Glomerular visceral epithelial cell (primary cell): Measurements from ENCODE around the gene ZNF200.
A peak's percentile ranks its signal among the peaks of the same experiment; 100 is the strongest.
"Not testable (repeated sequence)": the region's sequence is repeated elsewhere in the genome, so short reads cannot be mapped to it uniquely, and the experiment has no call there.

Source experiments
- DNase-seq: peaks from one replicate; pipeline ENCODE4 v3.0.0-alpha.2; 2016; ENCODE audit errors: extremely low spot score

ZNF200 gene, protein sequence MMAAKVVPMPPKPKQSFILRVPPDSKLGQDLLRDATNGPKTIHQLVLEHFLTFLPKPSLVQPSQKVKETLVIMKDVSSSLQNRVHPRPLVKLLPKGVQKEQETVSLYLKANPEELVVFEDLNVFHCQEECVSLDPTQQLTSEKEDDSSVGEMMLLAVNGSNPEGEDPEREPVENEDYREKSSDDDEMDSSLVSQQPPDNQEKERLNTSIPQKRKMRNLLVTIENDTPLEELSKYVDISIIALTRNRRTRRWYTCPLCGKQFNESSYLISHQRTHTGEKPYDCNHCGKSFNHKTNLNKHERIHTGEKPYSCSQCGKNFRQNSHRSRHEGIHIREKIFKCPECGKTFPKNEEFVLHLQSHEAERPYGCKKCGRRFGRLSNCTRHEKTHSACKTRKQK

DNA sequence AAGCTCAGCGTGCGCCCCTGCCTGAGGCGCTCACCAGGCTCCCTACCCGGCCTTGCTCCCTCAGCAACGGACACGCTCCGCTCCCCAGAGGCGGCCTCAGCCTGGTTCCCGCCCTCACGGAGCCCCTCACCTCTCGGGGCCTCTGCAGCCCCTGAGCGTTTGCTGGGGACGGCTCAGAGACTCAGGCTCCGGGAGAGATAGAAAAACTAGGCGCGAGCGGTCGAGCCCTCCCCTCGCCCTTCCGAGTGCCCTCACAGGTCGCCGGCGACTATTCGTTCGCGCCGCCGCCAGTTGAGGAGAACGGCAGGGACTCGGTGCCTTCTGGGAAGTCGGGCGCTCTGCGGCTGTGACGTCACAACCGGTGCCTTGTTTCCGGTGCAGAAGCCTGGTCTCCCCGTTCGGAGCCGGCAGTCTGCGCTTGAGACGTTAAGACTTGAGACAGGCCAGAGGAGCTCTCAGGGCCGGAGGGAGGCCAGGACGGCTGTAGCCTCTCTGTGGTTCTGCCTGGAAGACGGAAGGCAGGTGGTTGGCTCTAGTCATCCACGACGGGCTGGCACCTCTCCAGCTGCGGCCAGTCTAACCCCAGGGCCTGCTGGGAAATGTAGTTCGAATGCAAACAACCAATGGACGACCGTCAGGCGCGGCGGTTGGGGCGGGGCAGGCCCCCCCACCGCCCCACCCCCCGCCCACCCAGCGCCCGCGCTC lies at the start of gene ZNF200:
Gene ZNF200 (minus strand): TSS at position 302 of the 705 bp plus-strand sequence. CDS start 1,403 bp downstream, outside the sequence.
- peak; percentile 91 for DNase-seq

DNA sequence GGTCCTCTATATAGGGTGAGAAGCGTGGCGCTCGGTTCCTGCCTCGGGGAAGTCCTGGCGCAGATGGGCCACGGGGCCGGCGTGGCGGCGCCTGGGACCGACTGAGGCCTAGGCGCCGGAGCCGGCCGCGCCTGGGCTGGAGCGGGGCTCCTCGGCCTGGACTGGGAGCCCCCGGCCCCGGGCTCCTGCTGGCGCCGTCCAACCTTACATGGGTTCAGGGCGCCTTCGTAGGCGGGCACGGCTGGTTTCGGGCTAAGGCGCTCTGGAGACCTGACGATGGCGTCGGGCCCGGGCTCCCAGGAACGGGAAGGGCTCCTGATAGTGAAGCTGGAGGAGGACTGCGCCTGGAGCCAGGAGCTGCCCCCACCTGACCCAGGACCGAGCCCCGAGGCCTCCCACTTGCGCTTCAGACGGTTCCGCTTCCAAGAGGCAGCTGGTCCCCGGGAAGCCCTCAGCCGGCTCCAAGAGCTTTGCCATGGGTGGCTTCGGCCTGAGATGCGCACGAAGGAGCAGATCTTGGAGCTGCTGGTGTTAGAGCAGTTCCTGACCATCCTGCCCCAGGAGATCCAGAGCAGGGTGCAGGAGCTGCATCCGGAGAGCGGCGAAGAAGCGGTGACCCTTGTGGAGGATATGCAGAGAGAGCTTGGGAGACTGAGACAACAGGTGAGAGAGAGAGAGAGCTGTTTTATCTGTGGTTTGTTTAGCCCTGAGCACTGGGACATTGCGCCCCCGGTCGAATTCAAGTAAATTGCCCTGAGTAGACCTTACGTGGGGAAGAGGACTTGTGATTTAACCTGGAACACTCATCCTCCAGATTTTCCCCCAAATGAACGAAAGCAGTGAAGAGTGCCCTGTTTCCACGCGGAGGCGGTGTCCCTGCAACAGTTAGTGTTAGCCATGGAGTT lies 48.8 kb upstream of the ZNF200 start:
- peak; percentile 1 for DNase-seq

DNA sequence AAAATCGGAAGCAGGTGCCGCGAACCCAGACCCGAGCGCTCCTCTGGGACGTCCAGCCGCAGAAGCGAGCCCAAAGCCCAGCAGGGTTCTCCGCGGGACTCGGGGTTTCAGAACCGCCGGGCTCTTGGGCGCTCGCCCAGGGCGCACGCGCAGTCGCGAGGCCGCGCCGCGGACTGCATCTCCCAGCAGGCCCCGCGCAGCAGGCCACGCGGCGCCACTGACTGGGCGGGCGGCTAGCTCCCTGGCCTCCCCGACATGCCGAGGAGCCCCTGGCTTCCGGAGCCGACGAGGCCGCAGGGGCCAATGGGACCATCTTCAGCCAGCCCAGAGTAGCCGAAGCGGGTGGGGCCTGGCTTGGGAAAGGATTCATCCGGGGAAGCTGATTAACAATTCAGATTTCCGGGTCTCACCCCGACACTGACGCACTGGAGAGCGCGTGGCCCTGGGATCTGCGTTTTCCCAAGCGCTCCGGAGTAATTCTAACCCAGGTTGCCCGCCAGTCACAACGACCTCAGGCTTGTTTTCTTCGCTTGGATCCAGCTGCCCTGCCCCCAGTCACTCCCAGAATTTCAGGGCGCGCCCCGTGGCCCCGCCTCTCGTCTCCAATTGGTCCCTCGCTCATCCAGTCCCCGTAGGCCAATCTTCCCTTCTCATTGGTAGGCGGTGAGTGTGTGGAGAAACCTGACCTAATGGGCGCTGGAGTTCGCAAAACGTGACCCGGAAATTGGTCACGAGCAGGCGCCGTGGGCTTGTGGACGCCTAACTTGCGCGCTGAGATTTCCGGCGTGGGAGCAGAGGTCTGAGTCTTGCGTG lies 48.0 kb upstream of the ZNF200 start, which contains the start of gene ZNF263:
Gene ZNF263 (plus strand): TSS at position 762 of the 813 bp plus-strand sequence. CDS start 328 bp downstream, outside the sequence.
- DNase-seq, result peak; percentile 95

DNA sequence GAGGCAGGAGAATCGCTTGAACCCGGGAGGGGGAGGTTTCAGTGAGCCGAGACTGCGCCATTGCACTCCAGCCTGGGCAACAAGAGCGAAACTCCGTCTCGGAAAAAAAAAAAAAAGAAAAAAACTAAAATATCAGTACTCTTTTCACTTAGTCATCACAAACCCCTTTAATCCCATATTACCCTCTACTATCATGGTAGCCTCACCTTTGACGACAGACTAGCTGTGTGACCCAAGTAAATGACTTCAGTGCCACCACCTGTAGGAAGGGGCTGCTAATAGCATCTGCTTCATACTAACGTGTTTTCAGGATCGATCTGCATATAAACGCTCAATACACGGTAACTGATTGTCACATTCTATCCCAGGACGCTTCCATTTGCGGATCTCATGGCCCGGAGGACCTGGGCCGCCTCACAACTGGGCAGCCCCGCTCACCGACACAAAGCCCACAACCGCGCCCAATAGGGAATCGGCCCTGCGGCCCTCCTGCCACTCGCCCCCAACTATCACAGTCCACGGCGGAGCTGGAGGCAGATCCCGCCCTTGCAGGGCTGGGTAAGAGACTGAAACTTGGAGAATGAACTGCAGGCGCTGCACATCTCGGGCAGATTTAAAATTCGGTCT lies 47.3 kb upstream of the ZNF200 start:
- peak; percentile 70 for DNase-seq

DNA sequence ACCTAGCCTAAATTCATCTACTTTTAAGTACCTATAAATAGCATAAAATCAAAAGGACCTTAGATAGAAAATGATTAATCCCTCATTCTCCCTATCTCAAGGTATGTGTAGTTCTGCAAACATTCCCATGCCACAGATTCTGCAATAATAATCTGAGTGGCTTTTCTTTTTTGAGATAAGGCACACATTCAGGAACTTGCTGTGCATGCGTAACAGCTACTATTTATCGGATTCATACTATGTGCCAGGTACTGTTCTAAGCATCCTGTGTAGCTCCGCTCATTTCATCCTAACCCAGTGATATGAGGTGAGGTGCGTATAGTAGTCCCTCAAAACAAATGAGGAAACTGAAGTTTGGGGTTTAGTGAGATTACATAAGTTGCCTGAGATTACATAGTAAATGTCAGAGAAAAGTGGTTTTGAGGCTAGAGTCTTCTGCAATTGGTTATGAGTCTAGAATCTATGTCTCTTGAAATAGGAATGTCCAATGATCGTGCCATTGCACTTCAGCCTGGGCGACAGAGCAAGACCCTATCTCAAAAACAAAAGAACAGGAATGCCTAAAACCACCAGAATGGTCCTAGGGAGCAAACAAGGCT lies 46.4 kb upstream of the ZNF200 start:
- DNase-seq, result no peak

DNA sequence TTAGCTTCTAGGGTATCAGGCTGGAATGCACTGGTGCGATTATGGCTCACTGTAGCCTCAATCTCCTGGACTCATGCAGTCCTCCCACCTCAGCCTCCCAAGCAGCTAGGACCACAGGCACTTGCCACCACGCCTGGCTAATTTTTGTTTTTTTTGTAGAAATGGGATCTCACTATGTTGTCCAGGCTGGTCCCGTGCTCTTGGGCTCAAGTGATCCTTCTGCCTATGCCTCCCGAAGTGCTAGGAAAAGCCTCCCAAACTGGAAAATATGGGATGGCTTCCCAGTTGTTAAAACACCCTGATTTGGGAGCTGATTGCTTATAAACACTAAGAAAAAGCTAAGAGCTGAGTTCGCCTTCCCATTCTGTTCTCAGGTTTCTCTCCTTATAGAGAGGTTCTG lies 41.7 kb upstream of the ZNF200 start:
- no peak for DNase-seq

DNA sequence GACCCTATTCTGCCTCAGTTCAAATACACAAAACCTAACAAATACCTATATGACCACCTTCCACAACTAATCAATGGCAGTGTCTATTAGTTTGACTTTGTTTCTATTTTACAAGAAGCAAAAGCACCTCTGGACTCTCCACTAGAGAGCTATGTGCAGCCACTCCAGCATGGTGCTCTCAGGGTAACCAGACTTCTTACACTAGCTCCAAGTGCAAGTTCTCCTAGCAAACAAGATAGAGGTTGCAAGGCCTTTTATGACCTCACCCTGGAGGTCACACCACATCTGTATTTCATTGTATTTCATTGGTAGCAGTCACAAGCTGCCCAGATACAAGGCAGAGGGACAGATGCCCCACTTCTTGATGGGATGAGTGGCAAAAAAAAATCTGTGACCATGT lies 40.0 kb upstream of the ZNF200 start:
- no peak for DNase-seq

DNA sequence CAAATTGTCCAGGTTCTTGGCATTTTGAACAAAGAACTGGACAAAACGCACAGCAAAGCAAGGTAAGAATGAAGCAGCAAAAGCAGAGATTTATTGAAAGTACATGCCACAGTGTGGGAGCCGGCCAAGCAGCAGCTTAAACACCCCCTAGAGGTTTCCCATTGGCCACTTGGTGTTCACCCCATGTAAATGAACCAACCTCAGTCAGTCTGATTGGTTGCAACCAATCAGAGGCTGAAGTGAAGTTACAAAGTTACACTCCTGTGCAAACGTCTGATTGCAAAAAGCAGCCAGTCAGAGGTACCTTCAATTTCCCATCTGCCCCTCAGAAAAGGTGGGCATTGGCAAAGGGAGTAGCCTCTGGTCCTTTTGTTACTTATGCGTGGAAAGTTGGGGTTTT lies 39.5 kb upstream of the ZNF200 start:
- DNase-seq, result peak; percentile 20

DNA sequence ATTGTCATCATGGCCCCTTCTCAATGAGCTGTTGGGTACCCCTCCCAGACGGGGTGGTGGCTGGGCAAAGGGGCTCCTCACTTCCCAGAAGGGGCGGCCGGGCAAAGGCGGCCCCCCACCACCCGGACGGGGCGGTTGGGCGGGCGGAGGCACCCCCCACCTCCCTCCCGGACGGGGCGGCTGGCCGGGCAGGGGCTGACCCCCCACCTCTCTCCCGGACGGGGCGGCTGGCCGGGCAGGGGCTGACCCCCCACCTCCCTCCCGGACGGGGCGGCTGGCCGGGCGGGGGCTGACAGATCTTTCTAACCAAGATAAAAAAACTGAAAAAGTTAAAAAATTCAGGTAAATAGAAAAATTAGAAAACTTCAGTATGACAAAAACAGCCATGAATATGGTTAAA lies 36.3 kb upstream of the ZNF200 start:
- not testable (repeated sequence) for DNase-seq

DNA sequence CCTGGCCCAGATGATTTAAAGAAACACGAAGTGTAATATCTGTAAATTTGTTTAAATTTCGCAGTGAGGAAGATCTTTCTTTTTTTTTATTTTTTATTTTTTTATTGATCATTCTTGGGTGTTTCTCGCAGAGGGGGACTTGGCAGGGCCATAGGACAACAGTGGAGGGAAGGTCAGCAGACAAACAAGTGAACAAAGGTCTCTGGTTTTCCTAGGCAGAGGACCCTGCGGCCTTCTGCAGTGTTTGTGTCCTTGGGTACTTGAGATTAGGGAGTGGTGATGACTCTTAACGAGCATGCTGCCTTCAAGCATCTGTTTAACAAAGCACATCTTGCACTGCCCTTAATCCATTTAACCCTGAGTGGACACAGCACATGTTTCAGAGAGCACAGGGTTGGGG lies 35.8 kb upstream of the ZNF200 start:
- not testable (repeated sequence) for DNase-seq

DNA sequence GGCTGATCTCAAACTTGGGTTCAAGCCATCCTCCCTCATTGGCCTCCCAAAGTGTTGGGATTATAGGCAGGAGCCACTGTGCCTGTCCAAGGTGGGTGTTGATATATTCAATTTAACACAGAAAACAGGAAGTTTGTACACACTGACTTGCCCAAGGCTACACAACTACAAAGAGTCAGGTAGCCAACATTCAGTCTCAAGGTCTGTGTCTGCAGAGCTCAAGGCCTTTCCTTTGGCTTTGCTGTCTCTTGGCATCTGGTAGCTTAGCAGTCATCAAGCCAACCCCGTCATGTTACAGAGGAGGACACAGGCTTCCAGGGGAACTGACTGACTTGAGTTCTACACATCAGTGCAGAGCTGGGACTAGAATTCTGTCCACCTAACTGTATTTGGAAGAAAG lies 33.3 kb upstream of the ZNF200 start:
- DNase-seq, result no peak

DNA sequence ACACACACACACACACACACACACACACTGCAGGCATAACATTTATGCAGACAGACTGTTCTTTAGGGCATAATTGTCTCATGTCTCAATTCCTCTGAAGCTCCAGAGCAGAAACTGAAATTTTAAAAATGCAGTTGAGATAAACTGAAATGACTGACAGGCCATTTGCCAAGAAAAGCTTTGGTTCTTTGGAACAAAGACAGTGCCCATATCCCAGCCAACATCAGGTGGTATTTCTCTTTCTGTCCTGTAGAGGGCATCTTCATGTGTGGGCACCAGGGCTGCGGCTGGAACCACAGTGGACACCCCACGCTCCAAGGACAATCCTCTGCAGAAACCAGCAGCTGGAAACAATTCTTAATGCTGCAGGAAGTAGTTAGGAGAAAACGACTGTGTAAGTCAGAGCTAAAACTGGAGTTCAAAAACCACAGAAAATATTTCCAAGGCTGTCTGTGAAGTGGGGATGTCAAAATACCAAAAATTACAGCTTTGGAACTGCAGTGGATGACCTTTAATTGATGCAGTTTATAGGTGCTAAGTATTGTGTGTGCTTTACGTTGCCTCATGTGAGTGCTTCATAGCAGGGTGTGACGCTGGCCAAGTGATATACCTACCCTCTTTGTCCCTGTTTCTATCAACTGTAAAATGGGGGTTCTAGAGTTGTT lies 32.0 kb upstream of the ZNF200 start:
- DNase-seq, result peak; percentile 30

DNA sequence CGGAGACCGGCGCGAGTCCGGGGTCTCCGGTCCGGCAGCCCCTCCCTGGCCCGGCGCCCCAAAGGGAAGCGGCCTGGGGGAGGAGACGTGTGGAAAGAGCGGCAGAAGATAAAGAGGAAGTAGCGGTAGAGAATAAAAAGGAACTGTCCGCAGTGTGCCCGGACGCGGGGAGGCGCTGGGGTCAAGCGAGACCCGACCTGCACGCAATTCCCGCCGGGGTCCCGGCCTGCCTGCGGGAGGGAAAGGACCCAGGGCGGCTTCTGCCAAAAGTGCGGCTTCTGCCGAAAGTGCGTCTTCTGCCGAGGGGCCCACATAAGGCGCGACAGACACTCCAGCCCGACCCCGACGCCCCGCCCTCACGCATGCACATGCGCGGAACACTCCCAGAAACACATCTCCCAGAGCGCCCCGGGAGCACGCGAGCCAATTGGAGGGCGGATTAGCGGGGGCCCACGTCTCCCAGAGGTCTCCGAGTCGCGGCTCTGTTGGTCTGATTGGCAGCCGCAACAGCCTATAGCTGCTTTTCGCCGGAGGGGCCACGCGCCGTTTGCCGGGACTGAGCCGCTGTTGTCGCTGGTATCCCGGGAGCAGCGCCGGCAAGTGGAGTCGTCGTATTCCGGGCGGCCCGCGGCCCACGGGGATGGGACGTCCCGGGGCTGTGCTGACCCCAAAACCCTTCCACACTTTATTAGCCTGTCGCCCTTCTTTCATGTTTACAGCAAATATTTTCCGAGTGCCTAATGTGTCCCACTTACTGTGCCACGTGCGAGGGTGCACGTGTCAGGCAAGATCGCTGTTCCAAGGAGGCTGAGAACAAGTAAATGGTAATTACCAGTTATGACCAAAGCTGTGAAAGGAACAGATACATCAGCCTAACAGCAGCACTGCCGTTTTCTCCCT lies 29.4 kb upstream of the ZNF200 start:
- DNase-seq, result peak; percentile 96

DNA sequence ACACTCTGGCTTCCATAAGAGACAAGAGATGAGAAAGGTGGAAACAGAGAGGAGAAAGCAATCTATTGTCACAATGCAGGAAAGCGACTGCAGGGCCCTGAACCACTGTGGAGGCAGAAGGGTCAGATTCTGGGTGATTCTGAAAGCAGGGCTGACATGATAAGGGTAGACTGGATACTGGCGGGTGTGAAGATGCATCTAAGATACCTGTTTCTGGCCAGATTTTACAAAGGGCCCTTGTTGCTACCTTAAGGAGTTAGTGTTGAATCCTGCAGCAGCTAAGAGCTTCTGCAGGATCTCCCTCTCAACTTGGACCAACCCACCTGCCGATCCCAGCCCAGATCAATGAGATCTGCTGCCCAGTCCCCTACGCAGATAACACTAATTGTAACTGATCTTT lies 27.6 kb upstream of the ZNF200 start:
- no peak for DNase-seq

DNA sequence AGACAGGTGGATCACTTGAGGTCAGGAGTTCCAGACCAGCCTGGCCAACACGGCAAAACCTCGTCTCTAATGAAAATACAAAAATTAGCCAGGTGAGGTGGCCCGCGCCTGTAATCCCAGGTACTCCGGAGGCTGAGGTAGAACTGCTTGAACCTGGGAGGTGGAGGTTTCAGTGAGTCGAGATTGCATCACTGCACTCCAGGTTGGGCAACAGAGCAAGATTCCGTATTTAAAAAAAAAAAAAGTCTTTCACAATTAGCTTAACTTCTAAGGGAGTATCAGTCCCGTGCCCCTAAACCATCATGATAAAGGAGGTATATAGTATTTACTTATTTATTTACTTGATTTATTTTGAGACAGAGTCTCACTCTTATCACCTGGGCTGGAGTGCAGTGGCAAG lies 24.9 kb upstream of the ZNF200 start:
- DNase-seq, result no peak

DNA sequence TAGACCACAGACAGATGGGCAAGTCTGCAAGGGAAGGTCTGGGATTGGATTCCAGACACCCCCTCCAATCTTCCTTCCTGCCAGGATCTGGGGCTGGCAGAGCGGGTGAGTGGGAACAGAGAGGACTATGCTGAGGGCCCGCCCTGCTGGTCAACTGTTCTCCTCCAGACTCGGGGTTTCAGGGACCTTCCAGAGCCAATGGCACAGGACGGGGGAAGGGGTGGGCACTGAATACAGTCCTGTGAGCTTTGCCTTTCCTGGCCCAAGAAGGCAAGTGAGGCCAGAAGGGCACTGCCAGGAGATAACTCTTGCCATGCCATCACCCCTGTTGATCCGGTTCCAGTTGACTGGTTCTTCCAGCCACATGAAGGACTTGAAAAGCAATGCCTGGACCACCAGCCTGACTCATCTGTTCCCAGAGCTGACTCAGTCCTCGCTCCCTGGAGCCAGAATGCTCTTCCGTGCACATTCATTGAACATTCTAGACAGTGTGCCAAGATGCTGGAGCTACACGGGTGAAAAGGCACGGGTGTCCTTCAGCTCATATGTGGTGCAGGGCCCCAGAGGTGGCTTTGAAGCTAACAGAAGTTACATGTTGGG lies 22.0 kb upstream of the ZNF200 start:
- peak; percentile 93 for DNase-seq

DNA sequence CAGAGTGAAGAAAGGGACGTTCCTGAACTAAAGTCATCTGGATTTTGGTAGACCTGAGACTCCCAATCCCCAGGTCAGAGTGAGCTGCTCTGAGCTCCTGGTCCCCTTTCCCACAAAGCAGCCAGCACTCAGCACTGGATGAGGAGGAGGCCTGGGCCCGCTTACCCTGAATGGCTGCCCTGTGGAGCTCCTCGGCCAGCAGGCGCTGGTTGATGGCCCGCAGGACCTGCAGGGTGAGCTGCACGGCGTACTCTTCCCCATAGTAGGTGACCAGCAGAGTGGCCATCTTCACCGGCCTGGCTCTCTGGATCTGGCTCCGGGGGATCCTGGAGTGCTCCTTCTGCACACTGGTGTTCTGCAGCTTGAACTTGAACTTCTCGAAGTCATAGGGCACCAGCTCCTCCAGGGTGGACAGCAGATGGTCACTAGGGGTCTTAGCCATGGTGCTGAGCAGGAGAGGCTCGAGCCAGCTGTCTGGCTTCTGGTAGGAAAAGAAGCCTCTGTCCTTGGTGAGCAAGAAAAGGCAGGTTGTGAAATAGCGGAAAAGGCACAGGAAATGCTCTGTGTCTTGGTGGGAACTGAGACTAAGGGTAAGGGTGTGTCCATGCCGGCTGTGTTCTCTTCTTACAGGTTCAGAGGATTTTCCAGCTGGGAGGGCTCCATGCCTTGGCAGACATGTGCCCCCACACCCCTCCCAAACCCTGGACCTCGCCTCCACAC lies 21.3 kb upstream of the ZNF200 start, which contains the start of gene MEFV:
Gene MEFV (minus strand): TSS at position 488 of the 720 bp plus-strand sequence. CDS start 46 bp downstream, at position 442.
- peak; percentile 76 for DNase-seq
